H1 (cell line): ENCODE measurements around the gene SNCAIP. TPM values are rescaled to one million over a fixed set of nuclear protein-coding genes. Genes with fewer than 3 reads are reported as not detected.

Experiments used
- CEBPB ChIP-seq: IDR thresholded peaks from 2 replicates; pipeline ENCODE4 v1.6.1; 2012; ENCODE audit warnings: low read depth, low read length
- SP1 ChIP-seq: IDR thresholded peaks from 2 replicates; pipeline ENCODE4 v1.6.1; 2011; ENCODE audit warnings: low read depth, low read length
- YY1 ChIP-seq: IDR thresholded peaks from 2 replicates; pipeline ENCODE4 v1.6.1; 2011; ENCODE audit warnings: low read depth, mild to moderate bottlenecking, low read length
- polyA plus RNA-seq, 7 experiments: library from polyadenylated mRNA; depleted of rRNA in 3 of 7; stranded (reverse) in 5 of 7; unstranded in 2 of 7; fragments of >200 nt in 5 of 7; fragments of 200-250 nt in 2 of 7; gene quantifications; 1 replicate in 5 of 7; 2 replicates in 1 of 7; 4 replicates in 1 of 7; pipeline versions ENCODE4 v1.2.1 to v1.2.3, GENCODE V29; 2011 to 2013; ENCODE audit warnings: missing spikeins in 2 of 7, mixed read lengths in 2 of 7
- total RNA-seq: library from RNA; stranded (reverse); fragmentation: NEBNext Ultra II Directional; extraction: Animal tissue kit (Norgen Biotek cat#: 25700); gene quantifications from 2 replicates; pipeline ENCODE4 v1.2.1, GENCODE V29; 2021

The SNCAIP gene
- total and polyA plus RNA-seq, 2 of the 8 experiments (the other 6 are each of a cell fraction or from before 2014, with no cell fraction given), result 3.9 to 9.0 TPM

DNA sequence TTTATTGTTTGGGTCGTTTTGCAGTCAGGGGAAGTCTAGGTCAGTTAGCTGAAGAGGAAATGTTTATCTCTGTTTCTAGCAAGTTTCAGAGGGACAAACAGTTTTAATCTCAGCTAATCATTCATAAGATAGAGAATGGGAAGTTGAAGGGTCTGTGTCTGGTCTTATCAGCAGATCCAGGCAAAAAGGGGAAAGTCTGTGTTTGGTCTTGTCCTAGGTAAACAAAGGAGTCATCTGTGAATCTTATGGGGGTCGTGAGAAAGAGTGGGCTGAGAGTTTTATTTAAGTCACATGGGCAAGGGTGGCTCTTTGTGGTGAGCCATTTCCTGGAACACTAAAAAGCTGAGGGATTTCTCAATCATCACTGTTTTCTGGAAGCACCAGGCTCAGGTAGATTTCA lies 5.6 kb upstream of the SNCAIP start (continued):
- TF ChIP-seq CEBPB, result no peak
- no peak for TF ChIP-seq SP1
- no peak for TF ChIP-seq YY1
- TF ChIP-seq, all 59 proteins: peak for 0
